K562 (cell line): ENCODE data around the gene LRRC71. TPM values are rescaled to one million over a fixed set of nuclear protein-coding genes. Genes with fewer than 3 reads are reported as not detected.

ENCODE experiments used
- ATAC-seq: fragments of 200-7000 bp; cut with Tn5 transposase; 3 replicates; pipeline ENCODE4 v1.9.1; 2020; ENCODE audit warnings: moderate library complexity
- BruUV-seq: library from RNA; stranded (reverse); fragments of 400-500 nt; replicated peaks from 2 replicates; lab custom pipeline; 2021; lab: Mats Ljungman, UMichigan
- CTCF ChIA-PET: fragments of 300-600 bp; formaldehyde crosslinking; extraction: SDS; loops from one replicate; lab custom pipeline; 2021; ENCODE audit warnings: low intra/inter-chr PET ratio; lab: Yijun Ruan, JAX
- POLR2A ChIA-PET: fragments of 300-600, 350-650 bp; sonication (Branson Sonifier 250); formaldehyde crosslinking; extraction: SDS; loops from one replicate; lab custom pipeline; 2021; ENCODE audit warnings: antibody characterized with exemption, inconsistent platforms; lab: Yijun Ruan, JAX
- DNase-seq, 4 experiments: peaks; one replicate each; pipeline versions ENCODE4 v3.0.0 to v3.0.0-alpha.2; 2011 to 2018; ENCODE audit warnings: low spot score in 3 of 4, mixed read lengths in 3 of 4; ENCODE audit errors: extremely low read depth in 1 of 4
- FAIRE-seq: peaks from 2 replicates; lab custom pipeline; 2011; peaks lifted over from hg19 to GRCh38; lab: Jason Lieb, UNC
- H2AFZ ChIP-seq: 2 replicates; pipeline ENCODE4 v1.6.0; 2011; ENCODE audit warnings: low read depth, low read length, control low read depth, inconsistent platforms
- H3K27ac ChIP-seq: fragments of 200-600 bp; 3 replicates; pipeline ENCODE4 v1.8.0; 2011; ENCODE audit warnings: low read depth, mild to moderate bottlenecking, control low read depth, inconsistent platforms, low read length, moderate library complexity, mixed read lengths; ENCODE audit errors: extremely low read depth
- H3K27me3 ChIP-seq, 2 experiments: fragments of 300-600 bp in 1 of 2; 2 replicates in 1 of 2; 3 replicates in 1 of 2; pipeline versions ENCODE4 v1.6.0 to v1.8.0; 2011; ENCODE audit warnings: inconsistent platforms in 2 of 2, low read length in 2 of 2, mild to moderate bottlenecking in 1 of 2, mixed read lengths in 1 of 2, moderate library complexity in 1 of 2; ENCODE audit not compliant: control insufficient read depth in 2 of 2, insufficient read depth in 2 of 2
- H3K36me3 ChIP-seq: fragments of 300-600 bp; 3 replicates; pipeline ENCODE4 v1.8.0; 2011; ENCODE audit warnings: mild to moderate bottlenecking, low read length, inconsistent platforms; ENCODE audit not compliant: control insufficient read depth, insufficient read depth
- H3K4me1 ChIP-seq, 2 experiments: fragments of 200-600 bp in 1 of 2; replicated peaks in 1 of 2; 2 replicates in 1 of 2; 3 replicates in 1 of 2; pipeline versions ENCODE4 v1.5.1 to v1.8.0; 2011; ENCODE audit warnings: inconsistent platforms in 2 of 2, low read length in 2 of 2, mild to moderate bottlenecking in 1 of 2, mixed read lengths in 1 of 2, moderate library complexity in 1 of 2; ENCODE audit not compliant: control insufficient read depth in 2 of 2, insufficient read depth in 2 of 2
- H3K4me2 ChIP-seq: 2 replicates; pipeline ENCODE4 v1.6.1; 2011; ENCODE audit warnings: low read length, control low read depth, inconsistent platforms, mixed read lengths; ENCODE audit not compliant: insufficient read depth
- H3K4me3 ChIP-seq: fragments of 200-600 bp; sonication (generic), shearing (Covaris generic); 2 replicates; pipeline ENCODE4 v1.5.1; 2016; ENCODE audit warnings: control low read depth, inconsistent platforms
- H3K79me2 ChIP-seq: fragments of 200-600 bp; 3 replicates; pipeline ENCODE4 v1.8.0; 2011; ENCODE audit warnings: low read length, inconsistent platforms; ENCODE audit not compliant: control insufficient read depth, insufficient read depth
- H3K9ac ChIP-seq, 2 experiments: 2 replicates each; pipeline versions ENCODE4 v1.6.0 to v1.6.1; 2011; ENCODE audit warnings: low read depth in 2 of 2, low read length in 2 of 2, control low read depth in 1 of 2, inconsistent platforms in 1 of 2, mild to moderate bottlenecking in 1 of 2, mixed read lengths in 1 of 2; ENCODE audit not compliant: insufficient read depth in 1 of 2
- H3K9me1 ChIP-seq: one replicate; pipeline ENCODE4 v1.6.0; 2011; ENCODE audit warnings: inconsistent platforms, mild to moderate bottlenecking, low read length, moderate library complexity; ENCODE audit not compliant: control insufficient read depth, insufficient read depth
- H3K9me3 ChIP-seq: replicated peaks from 2 replicates; pipeline ENCODE4 v1.5.1; 2011; ENCODE audit warnings: low read depth, low read length, inconsistent platforms; ENCODE audit not compliant: control insufficient read depth, insufficient read depth
- H4K20me1 ChIP-seq: replicated peaks from 2 replicates; pipeline ENCODE4 v1.6.1; 2011; ENCODE audit warnings: low read length, inconsistent platforms, mixed read lengths; ENCODE audit not compliant: control insufficient read depth, insufficient read depth
- CBX3 ChIP-seq, 2 experiments: IDR thresholded peaks; 1 replicate in 1 of 2; 2 replicates in 1 of 2; pipeline ENCODE4 v1.6.1; 2012; ENCODE audit warnings: inconsistent platforms in 2 of 2, low read length in 2 of 2, borderline replicate concordance in 1 of 2, control low read depth in 1 of 2
- CREM ChIP-seq: IDR thresholded peaks from 2 replicates; pipeline ENCODE4 v1.6.1; 2014; ENCODE audit warnings: antibody characterized with exemption, low read depth
- EWSR1 ChIP-seq: fragments of 450-650 bp; IDR thresholded peaks from 2 replicates; pipeline ENCODE4 v1.6.1; 2018; ENCODE audit warnings: borderline replicate concordance, mild to moderate bottlenecking, low read depth, moderate library complexity; ENCODE audit not compliant: partially characterized antibody
- GMEB1 ChIP-seq: fragments of 250-450 bp; sonication (Bioruptor Pico); IDR thresholded peaks from 2 replicates; pipeline ENCODE4 v1.4.0; 2020; ENCODE audit warnings: mild to moderate bottlenecking
- HINFP ChIP-seq: fragments of 450-650 bp; conservative IDR thresholded peaks from 2 replicates; pipeline ENCODE4 v1.6.1; 2016; ENCODE audit warnings: missing genetic modification characterization, low read depth, mild to moderate bottlenecking, control low read depth, missing compliant biosample characterization
- ILF3 ChIP-seq: fragments of 450-650 bp; IDR thresholded peaks from 2 replicates; pipeline ENCODE4 v1.6.1; 2018; ENCODE audit warnings: antibody characterized with exemption, mild to moderate bottlenecking, moderate library complexity, borderline replicate concordance
- PRDM10 ChIP-seq: fragments of 450-650 bp; IDR thresholded peaks from 2 replicates; pipeline ENCODE4 v1.6.1; 2018; ENCODE audit not compliant: partially characterized antibody
- SMAD1 ChIP-seq: fragments of 150-350 bp; IDR thresholded peaks from 2 replicates; pipeline ENCODE4 v1.6.1; 2014; ENCODE audit warnings: low read length, low read depth; ENCODE audit not compliant: partially characterized antibody
- ZNF197 ChIP-seq: fragments of 200-800 bp; sonication (Bioruptor generic); IDR thresholded peaks from 2 replicates; pipeline ENCODE4 v1.6.1; 2016; ENCODE audit warnings: low read depth, missing genetic modification characterization, missing compliant biosample characterization
- ZNF707 ChIP-seq: fragments of 250-450 bp; sonication (Bioruptor Pico); conservative IDR thresholded peaks from 2 replicates; pipeline ENCODE4 v1.8.0; 2022; ENCODE audit warnings: inconsistent platforms, mild to moderate bottlenecking, moderate library complexity
- WGBS: fragments of 100-300 bp; shearing (Covaris generic); methylation state at CpG from one replicate; pipeline ENCODE4 v1.1.6; 2016; ENCODE audit warnings: low coverage, mixed read lengths; ENCODE audit not compliant: insufficient coverage; ENCODE audit errors: missing lambda C conversion rate; 5-methylcytosine and 5-hydroxymethylcytosine counted together
- in situ Hi-C: fragments of 300-500 bp; cut with MboI; formaldehyde crosslinking; loops from 4 replicates; pipeline ENCODE4 v1.15.0; 2018; ENCODE audit warnings: inconsistent platforms, mixed read lengths
- intact Hi-C: fragments of 100-400 bp; cut with micrococcal nuclease; formaldehyde crosslinking; loops from 2 replicates; pipeline ENCODE4 v1.14.2; 2022
- polyA plus RNA-seq, 8 experiments: library from polyadenylated mRNA; depleted of rRNA in 4 of 8; stranded (reverse) in 5 of 8; unstranded in 3 of 8; fragments of >200 nt; fragmentation: Nextera tagmentation in 2 of 8; fragmentation: Illumina TruSeq in 1 of 8; extraction: Ambion mirVana in 2 of 8; extraction: Trizol in 1 of 8; gene quantifications; 2 replicates each; pipeline versions ENCODE4 v1.2.1 to v1.2.3, GENCODE V29; 2011 to 2014; ENCODE audit warnings: inconsistent platforms in 1 of 8, missing spikeins in 1 of 8
- total RNA-seq, 7 experiments: library from RNA; depleted of rRNA in 6 of 7; stranded (reverse); fragments of >200 nt in 6 of 7; fragmentation: Illumina TruSeq in 2 of 7; extraction: Trizol in 2 of 7; gene quantifications; 2 replicates each; pipeline versions ENCODE4 v1.2.1 to v1.2.3, GENCODE V29; 2011 to 2021; ENCODE audit warnings: low replicate concordance in 1 of 7

Gene LRRC71
- total and polyA plus RNA-seq, 9 of the 15 experiments (the other 6 are each of a cell fraction or from before 2014, with no cell fraction given): 0.06 to 1.2 (median 0.51) TPM; not detected in 1

- TF ChIP-seq EWSR1 (no peak), ILF3 (no peak), GMEB1 (CRISPR knock-in tag) (no peak), CREM (no peak), CBX3 (IDR thresholded peaks at IDR 0.05; ENCODE audit: borderline replicate concordance in 1 of 2, low read length in 2 of 2) (no peak), ZNF197 (no peak), SMAD1 (no peak), ZNF707 (no peak)
These were observed 11.9 kb upstream of the LRRC71 start (continued) for GRCh38 chr1:156908541-156908940.

- intact Hi-C loops: no loop called here
- no peaks in the 10 kb centered on the region for H3K36me3 ChIP-seq
- no peak for FAIRE-seq
These were observed 11.5 kb upstream of the LRRC71 start for GRCh38 chr1:156908955-156909354.

More at GRCh38 chr1:156908955-156909354, 11.5 kb upstream of the LRRC71 start:
- ATAC-seq (no peak), DNase-seq (no peak)
- Histone ChIP-seq H3K9me3 (no peaks in the 10 kb centered on the region), H3K27ac (no peak overlapping the region), H3K4me2 (no peak overlapping the region), H3K27me3 (no peaks in the 10 kb centered on the region), H3K4me3 (no peak overlapping the region), H3K79me2 (peaks cover 14% of the 10 kb centered on the region), H3K9ac (no peak overlapping the region), H4K20me1 (no peaks in the 10 kb centered on the region), H3K9me1 (peaks cover 4% of the 10 kb centered on the region), H3K4me1 (peaks cover 40 to 69% of the 10 kb centered on the region in 2 experiments), H2AFZ (no peak overlapping the region)
- TF ChIP-seq PRDM10: peak; percentile 43
- TF ChIP-seq HINFP: no peak
- POLR2A ChIA-PET: no interaction called here
- no TSS peak for BruUV-seq
- WGBS: 44% methylated on average over 10 of the region's 10 CpGs
- CTCF ChIA-PET: no interaction called here
- in situ Hi-C loops: no loop called here
